SH-SY5Y (cell line): ENCODE measurements around the gene GDPGP1.

ENCODE experiments used
- GATA2 ChIP-seq: IDR thresholded peaks from 2 replicates; pipeline ENCODE4 v1.6.1; 2011; ENCODE audit warnings: mild to moderate bottlenecking, low read depth, low read length
- GATA3 ChIP-seq: IDR thresholded peaks from 2 replicates; pipeline ENCODE4 v1.6.1; 2011; ENCODE audit warnings: low read depth, mild to moderate bottlenecking, low read length, moderate library complexity

DNA sequence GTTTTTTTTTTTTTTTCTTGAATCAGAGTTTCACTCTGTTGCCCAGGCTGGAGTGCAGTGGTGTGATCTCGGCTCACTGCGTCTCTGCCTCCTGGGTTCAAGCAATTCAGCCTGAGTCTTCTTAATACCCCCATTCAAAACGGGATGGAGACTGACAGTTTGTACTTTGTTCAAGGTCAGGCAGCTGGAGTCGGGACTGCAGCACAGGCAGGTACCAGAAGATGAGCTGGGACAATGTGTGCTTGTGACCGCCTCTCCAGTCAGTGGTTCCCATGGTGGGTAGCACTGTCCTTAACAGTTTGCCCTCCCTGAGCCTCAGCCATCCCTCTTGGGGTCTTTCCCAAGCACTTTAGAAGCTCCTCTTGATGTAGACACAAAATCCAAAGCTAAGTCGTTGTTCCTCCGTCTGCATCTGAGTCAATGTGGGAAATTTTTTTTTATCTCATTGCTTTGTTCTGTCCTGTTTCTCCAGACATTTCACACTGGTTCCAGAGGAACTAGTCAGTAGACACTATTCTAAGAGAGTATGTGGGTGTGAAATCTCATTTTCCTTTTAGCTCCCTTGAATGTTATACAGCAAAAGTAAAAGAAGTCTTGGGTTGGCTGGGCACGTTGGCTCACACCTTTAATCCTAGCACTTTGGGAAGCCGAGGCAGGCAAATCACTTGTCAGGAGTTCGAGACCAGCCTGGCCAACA, 10.1 kb downstream of the GDPGP1 start:
- TF ChIP-seq GATA2 (no peak), GATA3 (no peak)
